Measurements from ENCODE around the gene SCUBE1.

DNA sequence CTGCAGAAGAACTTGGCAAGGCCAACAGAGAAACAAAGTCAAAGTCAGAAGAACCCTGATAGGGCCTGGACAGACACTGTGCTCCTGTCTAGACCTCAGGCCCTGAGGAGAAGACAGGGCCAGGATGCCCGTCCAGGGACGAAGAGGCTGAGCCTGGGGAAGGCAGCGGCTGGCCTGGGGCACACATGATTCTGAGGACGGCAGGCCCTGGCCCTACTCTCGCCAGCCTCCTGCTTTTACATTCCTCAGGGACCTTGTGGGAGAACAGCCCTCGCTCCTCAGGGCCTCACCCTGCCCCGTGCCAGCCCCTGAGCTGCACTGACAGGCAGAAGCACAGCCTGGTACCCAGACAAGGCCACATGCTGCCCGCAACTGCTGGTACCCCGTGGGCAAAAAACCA lies 112.6 kb downstream of the SCUBE1 start:
- no peak for TF ChIP-seq RFX5 (IDR thresholded peaks at IDR 0.05; ENCODE audit: low read depth, low read length)
- no peak for TF ChIP-seq CTCF (conservative IDR thresholded peaks at IDR 0.05; ENCODE audit: low read depth, low read length)
- no peak for TF ChIP-seq POLR2A (IDR thresholded peaks at IDR 0.05; ENCODE audit: low read depth, low read length)
- TF ChIP-seq MAFK (IDR thresholded peaks at IDR 0.05; ENCODE audit: low read depth, low read length): no peak
- no peak for TF ChIP-seq BHLHE40 (IDR thresholded peaks at IDR 0.05; ENCODE audit: low read depth, low read length)
- TF ChIP-seq FOS (IDR thresholded peaks at IDR 0.05; ENCODE audit: low read depth, low read length): no peak
- no peak for TF ChIP-seq CEBPB (IDR thresholded peaks at IDR 0.05; ENCODE audit: low read depth, low read length)
- no peak for TF ChIP-seq MAZ (IDR thresholded peaks at IDR 0.05; ENCODE audit: borderline replicate concordance, low read depth, low read length)
- TF ChIP-seq RCOR1 (IDR thresholded peaks at IDR 0.05; ENCODE audit: insufficient replicate concordance, low read length): no peak
- no peak for TF ChIP-seq RAD21 (IDR thresholded peaks at IDR 0.05; ENCODE audit: low read length)
- TF ChIP-seq MXI1 (IDR thresholded peaks at IDR 0.05; ENCODE audit: borderline replicate concordance, low read depth, low read length): no peak

All from IMR-90 (cell line).